Type B pancreatic cell (in vitro differentiated cells): ENCODE measurements around the gene DTX1. TPM values are rescaled to one million over a fixed set of nuclear protein-coding genes. Genes with fewer than 3 reads are reported as not detected.
"Not testable (repeated sequence)": the region's sequence is repeated elsewhere in the genome, so short reads cannot be mapped to it uniquely, and the experiment has no call there.

Experiments
- DNase-seq: peaks from one replicate; pipeline ENCODE4 v3.0.0; 2021; ENCODE audit warnings: mixed read lengths; ENCODE audit not compliant: unreplicated experiment; ENCODE audit errors: extremely low spot score
- H3K27ac Mint-ChIP-seq: 2 replicates; pipeline ENCODE4 v1.8.0; 2021; ENCODE audit warnings: mild to moderate bottlenecking, mixed read lengths
- H3K27me3 Mint-ChIP-seq: 2 replicates; pipeline ENCODE4 v1.8.0; 2021; ENCODE audit warnings: mixed read lengths
- H3K36me3 Mint-ChIP-seq: 2 replicates; pipeline ENCODE4 v1.8.0; 2021; ENCODE audit warnings: mixed read lengths
- H3K4me1 Mint-ChIP-seq: one replicate; pipeline ENCODE4 v1.8.0; 2021; ENCODE audit warnings: mixed read lengths; ENCODE audit not compliant: unreplicated experiment
- H3K4me3 Mint-ChIP-seq: 2 replicates; pipeline ENCODE4 v1.8.0; 2021; ENCODE audit warnings: mild to moderate bottlenecking, mixed read lengths
- H3K9me3 Mint-ChIP-seq: 2 replicates; pipeline ENCODE4 v1.8.0; 2021; ENCODE audit warnings: mixed read lengths
- CTCF ChIP-seq: fragments of 200-600 bp; sonication (generic); conservative IDR thresholded peaks from 2 replicates; pipeline ENCODE4 v1.5.0; 2021; ENCODE audit warnings: antibody characterized with exemption, mild to moderate bottlenecking
- total RNA-seq: library from RNA; stranded (reverse); gene quantifications from 2 replicates; pipeline ENCODE4 v1.2.1, GENCODE V29; 2021; ENCODE audit warnings: low replicate concordance

DTX1 gene
- total RNA-seq, 1 donor from 2014 or later, result 2.4 TPM

GRCh38 chr12:113140706-113141105, 84.2 kb downstream of the DTX1 start:
- TF ChIP-seq CTCF, result no peak
- no peak overlapping the region for H3K27ac Mint-ChIP-seq
- H3K27me3 Mint-ChIP-seq, result peaks cover 14% of the 10 kb centered on the region
- no peaks in the 10 kb centered on the region for H3K4me1 Mint-ChIP-seq
- H3K9me3 Mint-ChIP-seq, result no peaks in the 10 kb centered on the region
- DNase-seq, result no peak
- H3K4me3 Mint-ChIP-seq, result no peak overlapping the region
- H3K36me3 Mint-ChIP-seq, result no peaks in the 10 kb centered on the region

- DNase-seq, H3K4me3 Mint-ChIP-seq, H3K27ac Mint-ChIP-seq, H3K27me3 Mint-ChIP-seq, H3K9me3 Mint-ChIP-seq, H3K4me1 Mint-ChIP-seq, H3K36me3 Mint-ChIP-seq: not testable (repeated sequence)
Measured at GRCh38 chr12:113141716-113142115, 85.2 kb downstream of the DTX1 start.

GRCh38 chr12:113142173-113142885, 85.8 kb downstream of the DTX1 start:
- H3K4me1 Mint-ChIP-seq, result no peaks in the 10 kb centered on the region
- no peaks in the 10 kb centered on the region for H3K36me3 Mint-ChIP-seq
- TF ChIP-seq CTCF, result no peak
- DNase-seq, result no peak
- no peaks in the 10 kb centered on the region for H3K9me3 Mint-ChIP-seq
- no peak overlapping the region for H3K27ac Mint-ChIP-seq
- no peak overlapping the region for H3K4me3 Mint-ChIP-seq
- H3K27me3 Mint-ChIP-seq, result no peaks in the 10 kb centered on the region

GRCh38 chr12:113142886-113143332, 86.4 kb downstream of the DTX1 start:
- Mint-ChIP-seq H3K4me3 (no peak overlapping the region), H3K36me3 (no peaks in the 10 kb centered on the region), H3K27me3 (no peaks in the 10 kb centered on the region), H3K4me1 (no peaks in the 10 kb centered on the region), H3K9me3 (no peaks in the 10 kb centered on the region), H3K27ac (peak overlapping the region; percentile 20)
- TF ChIP-seq CTCF, result no peak
- no peak for DNase-seq

GRCh38 chr12:113143959-113144358, 87.4 kb downstream of the DTX1 start:
- TF ChIP-seq CTCF, result no peak

GRCh38 chr12:113144806-113145205, 88.3 kb downstream of the DTX1 start:
- H3K4me1 Mint-ChIP-seq, result peaks cover 7% of the 10 kb centered on the region

More at GRCh38 chr12:113143959-113144358, 87.4 kb downstream of the DTX1 start:
- Mint-ChIP-seq H3K4me1 (no peaks in the 10 kb centered on the region), H3K4me3 (no peak overlapping the region), H3K9me3 (no peaks in the 10 kb centered on the region), H3K27me3 (no peaks in the 10 kb centered on the region), H3K27ac (no peak overlapping the region), H3K36me3 (no peaks in the 10 kb centered on the region)
- no peak for DNase-seq

More at GRCh38 chr12:113144806-113145205, 88.3 kb downstream of the DTX1 start:
- Mint-ChIP-seq H3K36me3 (no peaks in the 10 kb centered on the region), H3K4me3 (no peak overlapping the region), H3K27me3 (no peaks in the 10 kb centered on the region), H3K9me3 (no peaks in the 10 kb centered on the region), H3K27ac (no peak overlapping the region)
- no peak for DNase-seq
- TF ChIP-seq CTCF, result no peak
